IPS-20b (cell line): ENCODE results near the gene CACNA1C.

Source experiments
- H3K27ac ChIP-seq: one replicate; pipeline ENCODE4 v1.5.1; 2013; ENCODE audit warnings: low read length
- H3K27me3 ChIP-seq: 2 replicates; pipeline ENCODE4 v1.6.1; 2013; ENCODE audit warnings: mild to moderate bottlenecking, low read length, inconsistent platforms; ENCODE audit not compliant: insufficient read depth
- H3K36me3 ChIP-seq: 2 replicates; pipeline ENCODE4 v1.6.1; 2013; ENCODE audit warnings: low read depth, mild to moderate bottlenecking, inconsistent platforms, low read length, moderate library complexity; ENCODE audit not compliant: insufficient read depth
- H3K4me1 ChIP-seq: 2 replicates; pipeline ENCODE4 v1.6.1; 2013; ENCODE audit warnings: mild to moderate bottlenecking, control low read depth, inconsistent platforms, low read length, moderate library complexity; ENCODE audit not compliant: insufficient read depth
- H3K4me3 ChIP-seq: 2 replicates; pipeline ENCODE4 v1.5.1; 2013; ENCODE audit warnings: mild to moderate bottlenecking, low read length, inconsistent platforms
- H3K9ac ChIP-seq: 2 replicates; pipeline ENCODE4 v1.6.1; 2013; ENCODE audit warnings: low read depth, mild to moderate bottlenecking, inconsistent platforms, low read length, moderate library complexity
- H3K9me3 ChIP-seq: 2 replicates; pipeline ENCODE4 v1.6.1; 2013; ENCODE audit warnings: mild to moderate bottlenecking, low read depth, low read length, inconsistent platforms; ENCODE audit not compliant: insufficient read depth

The CACNA1C gene

GRCh38 chr12:2261708-2262107 is 208.9 kb downstream of the CACNA1C start:
- H3K4me3 ChIP-seq = no peak overlapping the region
- no peaks in the 10 kb centered on the region for H3K9me3 ChIP-seq
- no peaks in the 10 kb centered on the region for H3K27me3 ChIP-seq
- no peak overlapping the region for H3K27ac ChIP-seq
- H3K9ac ChIP-seq = no peak overlapping the region
- H3K4me1 ChIP-seq = no peaks in the 10 kb centered on the region
- no peaks in the 10 kb centered on the region for H3K36me3 ChIP-seq

GRCh38 chr12:2262449-2262848 is 209.7 kb downstream of the CACNA1C start:
- no peaks in the 10 kb centered on the region; the same call in 1 of the 2 replicates for H3K4me1 ChIP-seq
- no peaks in the 10 kb centered on the region for H3K27me3 ChIP-seq

GRCh38 chr12:2263901-2264300 is 211.1 kb downstream of the CACNA1C start:
- Histone ChIP-seq H3K27me3 (no peaks in the 10 kb centered on the region), H3K4me3 (no peak overlapping the region), H3K9ac (no peak overlapping the region), H3K9me3 (no peaks in the 10 kb centered on the region), H3K27ac (no peak overlapping the region), H3K36me3 (no peaks in the 10 kb centered on the region), H3K4me1 (peaks cover 4% of the 10 kb centered on the region; the same call in 1 of the 2 replicates)

More at GRCh38 chr12:2262449-2262848, 209.7 kb downstream of the CACNA1C start:
- no peaks in the 10 kb centered on the region for H3K9me3 ChIP-seq
- no peak overlapping the region for H3K27ac ChIP-seq
- no peaks in the 10 kb centered on the region for H3K36me3 ChIP-seq
- H3K9ac ChIP-seq = no peak overlapping the region
- H3K4me3 ChIP-seq = no peak overlapping the region

GRCh38 chr12:2264651-2265232 is 212.0 kb downstream of the CACNA1C start:
- H3K9ac ChIP-seq = no peak overlapping the region
- H3K36me3 ChIP-seq = no peaks in the 10 kb centered on the region
- H3K4me1 ChIP-seq = peaks cover 4% of the 10 kb centered on the region; the same call in 1 of the 2 replicates
- H3K9me3 ChIP-seq = no peaks in the 10 kb centered on the region
- no peak overlapping the region for H3K27ac ChIP-seq
- no peaks in the 10 kb centered on the region for H3K27me3 ChIP-seq
- no peak overlapping the region for H3K4me3 ChIP-seq

DNA sequence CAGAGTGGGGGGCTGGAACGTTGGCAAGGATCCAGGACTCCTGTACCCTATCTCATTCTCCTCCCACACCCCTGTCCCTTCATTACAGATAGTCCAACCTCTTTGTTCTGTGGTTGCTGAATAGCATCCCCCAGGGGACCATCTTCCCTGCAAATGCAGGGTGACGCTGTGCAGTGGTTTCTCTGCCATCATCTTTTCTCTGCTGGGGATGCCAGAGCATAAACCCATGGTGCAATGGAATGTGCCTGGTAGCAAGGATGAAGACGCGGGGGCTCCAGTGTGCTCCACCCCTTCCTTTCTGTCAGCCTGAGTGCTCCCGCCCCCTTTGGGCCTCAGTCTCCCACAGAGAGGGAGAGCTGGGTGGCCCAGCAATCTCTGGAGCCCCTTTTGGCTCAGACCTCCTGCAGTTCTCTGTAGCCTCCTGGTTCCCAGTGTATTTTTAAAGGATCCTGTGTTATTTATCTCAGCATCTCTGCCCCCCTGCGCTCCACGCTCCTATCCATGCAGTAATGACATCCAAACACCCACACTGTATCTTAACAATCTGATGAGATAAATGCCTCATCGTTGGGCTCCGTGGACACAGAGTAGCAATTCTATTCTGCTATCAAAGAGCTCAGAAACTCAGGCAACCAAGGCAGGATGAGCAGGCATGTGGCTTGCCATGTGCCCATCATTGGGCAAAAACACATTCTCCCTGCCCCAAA is 212.8 kb downstream of the CACNA1C start:
- H3K27me3 ChIP-seq = no peaks in the 10 kb centered on the region
- peaks cover 4% of the 10 kb centered on the region; the same call in 1 of the 2 replicates for H3K4me1 ChIP-seq
- H3K27ac ChIP-seq = no peak overlapping the region
- H3K36me3 ChIP-seq = no peaks in the 10 kb centered on the region
- no peak overlapping the region for H3K4me3 ChIP-seq
- H3K9me3 ChIP-seq = no peaks in the 10 kb centered on the region
- no peak overlapping the region for H3K9ac ChIP-seq

DNA sequence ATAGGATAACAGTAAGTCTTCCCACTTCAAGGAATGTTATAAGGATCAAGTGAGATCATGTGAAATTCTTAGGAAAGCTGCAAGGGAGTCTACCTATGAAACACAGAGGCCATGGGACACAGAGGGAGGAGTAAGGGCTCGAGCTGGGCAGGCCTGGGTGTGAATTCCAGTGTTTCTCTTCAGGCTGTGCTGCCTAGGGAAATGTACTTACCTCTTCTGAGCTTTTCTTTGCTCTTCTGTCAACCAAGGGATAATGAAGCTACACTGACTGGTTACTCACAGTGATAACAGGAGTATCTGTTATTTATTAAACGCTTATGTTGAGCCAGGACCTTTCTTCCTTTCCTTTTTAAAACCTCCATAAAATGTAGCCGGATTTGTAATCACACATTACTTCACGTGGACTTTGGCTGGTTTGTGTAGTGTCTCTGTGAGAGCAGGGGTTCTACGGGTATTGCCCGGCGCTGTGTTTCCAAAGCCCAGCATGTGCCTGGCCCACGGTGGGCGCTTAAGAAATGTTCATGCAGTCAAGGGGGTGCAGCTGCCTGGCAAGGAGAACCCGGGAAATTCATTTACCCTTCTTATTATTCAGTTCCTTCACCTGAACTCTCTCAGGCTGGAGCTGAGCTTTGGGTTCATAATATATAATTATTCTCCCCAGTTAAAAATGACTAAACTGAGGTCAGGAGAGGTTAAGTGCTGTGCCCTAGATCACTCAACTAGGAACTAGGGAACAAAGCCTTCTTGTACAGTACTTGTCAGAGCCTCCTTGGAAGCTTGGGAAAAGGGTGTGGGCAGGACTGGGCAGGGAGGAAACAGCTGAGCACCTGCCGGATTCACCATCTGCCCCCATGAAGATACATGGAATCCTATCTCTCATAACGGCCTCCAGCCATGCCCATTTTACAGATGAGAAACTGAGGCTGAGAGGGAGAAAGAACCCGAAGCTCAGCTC is 214.2 kb downstream of the CACNA1C start:
- Histone ChIP-seq H3K36me3 (no peaks in the 10 kb centered on the region), H3K27me3 (no peaks in the 10 kb centered on the region), H3K4me1 (peaks cover 4% of the 10 kb centered on the region; the same call in 1 of the 2 replicates), H3K9ac (no peak overlapping the region), H3K27ac (no peak overlapping the region), H3K9me3 (no peaks in the 10 kb centered on the region), H3K4me3 (no peak overlapping the region)

DNA sequence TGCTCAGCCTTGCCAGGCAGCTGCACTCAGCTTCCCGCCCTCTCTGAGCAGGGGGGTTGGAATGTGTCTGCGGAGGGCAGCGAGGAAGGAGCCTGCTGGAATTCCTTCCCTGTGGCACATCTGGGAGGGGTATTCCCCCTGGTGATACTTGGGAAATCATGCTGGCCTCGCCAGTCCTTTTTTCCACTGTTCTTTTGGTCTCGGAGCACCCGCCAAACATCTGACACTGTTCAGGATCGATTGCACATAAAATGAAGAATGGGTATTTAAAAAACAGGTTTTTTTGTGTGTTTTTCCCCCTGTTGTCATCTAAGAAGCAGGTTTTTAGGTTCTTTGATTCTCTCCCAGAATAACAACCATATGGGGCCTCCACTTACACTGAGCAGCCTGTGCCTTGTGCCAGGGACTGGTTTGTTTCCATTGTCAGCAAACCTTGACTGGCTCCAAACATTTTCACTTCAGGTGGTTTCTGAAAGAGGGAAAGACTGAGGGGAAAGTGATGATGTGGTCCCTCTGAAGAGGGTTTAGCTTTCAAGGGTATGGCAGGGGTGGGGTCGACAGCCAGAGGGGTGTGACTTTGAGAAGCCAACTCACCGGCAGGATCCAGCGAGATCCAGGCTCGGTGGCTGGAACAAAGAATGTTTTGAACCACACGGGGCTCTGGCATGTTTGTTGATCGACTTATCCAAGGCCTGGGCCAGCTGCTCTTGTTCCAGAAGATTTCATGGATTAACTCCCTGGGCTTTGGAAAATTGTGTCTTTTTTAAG is 215.1 kb downstream of the CACNA1C start:
- no peak overlapping the region for H3K27ac ChIP-seq
- no peak overlapping the region for H3K4me3 ChIP-seq
- no peaks in the 10 kb centered on the region for H3K9me3 ChIP-seq
- no peaks in the 10 kb centered on the region for H3K36me3 ChIP-seq
- no peaks in the 10 kb centered on the region for H3K27me3 ChIP-seq
- H3K4me1 ChIP-seq = peaks cover 4% of the 10 kb centered on the region; the same call in 1 of the 2 replicates
- H3K9ac ChIP-seq = no peak overlapping the region

DNA sequence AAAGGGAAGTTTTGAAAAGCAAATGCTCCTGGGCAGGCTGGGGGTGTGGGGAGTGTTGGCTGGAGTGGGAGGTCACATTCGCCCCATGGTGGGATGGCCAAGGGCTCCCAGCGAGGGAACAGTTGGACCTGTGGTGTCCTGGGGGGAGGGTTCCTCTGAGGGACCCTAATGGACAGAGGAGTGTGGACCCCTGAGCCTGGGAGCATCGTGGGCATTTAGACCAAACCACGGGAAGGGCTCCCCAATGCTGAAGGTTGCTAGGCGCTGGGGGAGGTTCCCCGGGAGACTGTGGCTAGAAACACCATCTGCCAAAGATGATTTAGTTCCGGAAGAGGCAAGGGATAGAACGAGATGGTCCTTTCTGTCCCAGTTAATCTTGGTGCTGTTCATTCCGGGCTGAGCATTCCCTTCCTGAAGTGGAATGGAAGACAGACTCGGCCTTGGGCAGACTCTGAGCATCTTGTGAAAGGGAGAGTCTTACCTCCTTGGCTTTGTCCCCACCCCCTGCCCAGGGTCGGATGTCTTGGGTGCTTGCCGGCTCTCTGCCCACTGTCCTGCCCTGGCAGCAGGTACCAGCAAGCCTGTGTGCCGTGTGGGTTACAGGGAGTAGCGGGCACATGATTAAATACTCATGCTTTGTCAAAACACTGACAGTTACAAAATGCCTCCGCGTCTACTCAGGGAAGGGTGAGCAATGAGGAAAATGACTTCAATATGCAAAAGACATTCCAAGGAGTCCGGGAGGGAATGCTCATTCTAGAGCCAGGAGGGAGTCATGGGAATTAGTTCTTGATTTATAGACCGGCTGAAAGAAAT is 215.9 kb downstream of the CACNA1C start:
- H3K27ac ChIP-seq = no peak overlapping the region
- H3K9me3 ChIP-seq = no peaks in the 10 kb centered on the region
- H3K9ac ChIP-seq = no peak overlapping the region
- no peaks in the 10 kb centered on the region for H3K27me3 ChIP-seq
- H3K4me1 ChIP-seq = peaks cover 4% of the 10 kb centered on the region; the same call in 1 of the 2 replicates
- no peaks in the 10 kb centered on the region for H3K36me3 ChIP-seq
- no peak overlapping the region for H3K4me3 ChIP-seq

DNA sequence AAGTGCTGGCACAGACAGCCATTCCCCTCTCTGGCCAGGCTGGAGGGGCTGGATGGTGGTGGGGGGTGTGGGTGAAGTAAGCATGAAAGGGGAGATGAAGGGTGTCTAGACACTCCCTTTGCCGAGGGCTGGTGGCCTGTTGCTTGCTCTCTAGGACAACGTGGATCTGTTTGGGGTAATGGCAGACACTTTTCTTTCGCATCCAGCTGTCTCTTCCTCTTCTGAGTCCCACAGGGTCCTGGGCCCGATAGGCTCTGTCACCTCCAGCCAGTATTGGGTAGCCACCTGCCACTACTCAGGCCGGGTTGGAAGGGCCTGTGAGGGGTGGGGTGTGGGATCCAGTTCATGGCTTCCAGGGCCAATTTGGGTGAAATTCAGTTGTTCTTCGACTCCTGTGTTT is 218.1 kb downstream of the CACNA1C start:
- no peaks in the 10 kb centered on the region for H3K9me3 ChIP-seq
- H3K9ac ChIP-seq = no peak overlapping the region
- H3K27ac ChIP-seq = no peak overlapping the region
- H3K4me1 ChIP-seq = peaks cover 4% of the 10 kb centered on the region; the same call in 1 of the 2 replicates
- no peaks in the 10 kb centered on the region for H3K36me3 ChIP-seq
- H3K27me3 ChIP-seq = no peaks in the 10 kb centered on the region
- no peak overlapping the region for H3K4me3 ChIP-seq

- Histone ChIP-seq H3K27ac (no peak overlapping the region), H3K4me3 (no peak overlapping the region), H3K27me3 (no peaks in the 10 kb centered on the region), H3K4me1 (peaks cover 4% of the 10 kb centered on the region; the same call in 1 of the 2 replicates), H3K9me3 (no peaks in the 10 kb centered on the region), H3K9ac (no peak overlapping the region), H3K36me3 (no peaks in the 10 kb centered on the region)
These were observed 219.2 kb downstream of the CACNA1C start for GRCh38 chr12:2271961-2272360.
